HG02938 (cell line): ENCODE data around the gene TUBB2A.

Experiments
- ATAC-seq: cut with Tn5 transposase; IDR thresholded peaks from one replicate; pipeline ENCODE4 v1.9.1; 2021; ENCODE audit warnings: mild to moderate bottlenecking, moderate library complexity; ENCODE audit not compliant: unreplicated experiment

The TUBB2A gene

GRCh38 chr6:3125815-3126214 lies 31.5 kb downstream of the TUBB2A start:
- no peak for ATAC-seq

- no peak for ATAC-seq
Measured at GRCh38 chr6:3124667-3125066, 32.7 kb downstream of the TUBB2A start.

- no peak for ATAC-seq
Measured at GRCh38 chr6:3122823-3123182, 34.5 kb downstream of the TUBB2A start.

GRCh38 chr6:3120765-3121089 lies 36.6 kb downstream of the TUBB2A start:
- ATAC-seq: no peak

- ATAC-seq: peak; percentile 42
Measured at GRCh38 chr6:3119040-3119723, 38.2 kb downstream of the TUBB2A start.

- ATAC-seq: peak; percentile 89
Measured at GRCh38 chr6:3118353-3119039, 38.8 kb downstream of the TUBB2A start, which contains the start of gene BPHL. TSS of gene BPHL (plus strand) at chr6:3118711. CDS start at chr6:3118741, 30 bp downstream.

GRCh38 chr6:3117912-3118352 lies 39.4 kb downstream of the TUBB2A start:
- no peak for ATAC-seq

GRCh38 chr6:3114377-3114776 lies 43.0 kb downstream of the TUBB2A start:
- ATAC-seq: no peak

GRCh38 chr6:3109761-3110160 lies 47.6 kb downstream of the TUBB2A start:
- no peak for ATAC-seq

GRCh38 chr6:3108746-3109414 lies 48.5 kb downstream of the TUBB2A start:
- no peak for ATAC-seq
